Embryonic facial prominence (tissue), 1 donor: Measurements from ENCODE around the gene AKR7A3.
"Not testable (repeated sequence)": the region's sequence is repeated elsewhere in the genome, so short reads cannot be mapped to it uniquely, and the experiment has no call there.

ENCODE experiments used
- DNase-seq: peaks from one replicate; pipeline ENCODE4 v3.0.0-alpha.2; 2016; ENCODE audit errors: extremely low spot score

Gene AKR7A3

GRCh38 chr1:19289244-19289643 lies 674 bp upstream of the AKR7A3 start:
- no peak for DNase-seq

- no peak for DNase-seq
Observed at GRCh38 chr1:19287436-19288185, 959 bp downstream of the AKR7A3 start.

GRCh38 chr1:19285807-19286206 lies 2.8 kb downstream of the AKR7A3 start:
- not testable (repeated sequence) for DNase-seq

DNA sequence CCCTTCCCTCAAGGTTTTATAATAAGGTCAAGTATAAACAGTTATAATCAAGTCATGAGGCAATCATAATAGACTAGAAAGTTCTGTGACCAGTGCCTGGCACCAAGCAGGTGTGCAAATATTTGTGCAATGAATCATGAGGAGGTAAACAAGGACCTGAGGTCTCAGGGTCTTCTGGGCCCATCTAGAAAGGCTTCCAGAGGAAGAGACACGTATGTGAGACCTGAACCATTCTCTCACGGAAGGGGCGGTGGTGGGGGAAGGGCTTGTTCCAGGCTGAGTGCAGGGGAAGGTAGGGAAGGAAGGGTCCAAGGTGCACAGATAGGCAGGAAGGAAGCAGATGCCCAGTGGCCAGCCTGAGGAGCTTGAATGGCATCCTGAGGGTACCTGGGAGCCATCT lies 3.2 kb downstream of the AKR7A3 start:
- not testable (repeated sequence) for DNase-seq

DNA sequence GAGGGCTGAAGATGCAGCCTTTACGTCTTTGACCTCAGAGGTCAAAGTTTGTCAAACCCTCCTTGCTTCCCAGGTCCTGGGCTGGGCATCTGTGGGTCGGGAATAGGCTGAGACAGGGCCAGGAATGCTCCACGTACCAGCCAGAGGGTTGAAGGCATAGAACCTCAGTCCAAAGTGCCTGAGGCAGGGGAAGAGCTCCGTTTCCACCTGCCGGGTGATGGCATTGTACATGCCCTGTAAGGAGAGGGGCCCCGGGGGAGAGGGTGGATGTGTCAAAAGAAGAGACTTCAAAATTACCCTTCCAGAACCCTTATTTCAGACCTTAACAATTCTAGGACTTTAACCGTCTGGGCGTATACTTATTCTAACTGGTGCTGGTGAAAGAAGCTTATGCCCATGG lies 3.7 kb downstream of the AKR7A3 start:
- DNase-seq = no peak

- no peak for DNase-seq
Observed at GRCh38 chr1:19283891-19284290, 4.7 kb downstream of the AKR7A3 start.

- DNase-seq = no peak
Observed at GRCh38 chr1:19274636-19275035, 13.9 kb downstream of the AKR7A3 start.

DNA sequence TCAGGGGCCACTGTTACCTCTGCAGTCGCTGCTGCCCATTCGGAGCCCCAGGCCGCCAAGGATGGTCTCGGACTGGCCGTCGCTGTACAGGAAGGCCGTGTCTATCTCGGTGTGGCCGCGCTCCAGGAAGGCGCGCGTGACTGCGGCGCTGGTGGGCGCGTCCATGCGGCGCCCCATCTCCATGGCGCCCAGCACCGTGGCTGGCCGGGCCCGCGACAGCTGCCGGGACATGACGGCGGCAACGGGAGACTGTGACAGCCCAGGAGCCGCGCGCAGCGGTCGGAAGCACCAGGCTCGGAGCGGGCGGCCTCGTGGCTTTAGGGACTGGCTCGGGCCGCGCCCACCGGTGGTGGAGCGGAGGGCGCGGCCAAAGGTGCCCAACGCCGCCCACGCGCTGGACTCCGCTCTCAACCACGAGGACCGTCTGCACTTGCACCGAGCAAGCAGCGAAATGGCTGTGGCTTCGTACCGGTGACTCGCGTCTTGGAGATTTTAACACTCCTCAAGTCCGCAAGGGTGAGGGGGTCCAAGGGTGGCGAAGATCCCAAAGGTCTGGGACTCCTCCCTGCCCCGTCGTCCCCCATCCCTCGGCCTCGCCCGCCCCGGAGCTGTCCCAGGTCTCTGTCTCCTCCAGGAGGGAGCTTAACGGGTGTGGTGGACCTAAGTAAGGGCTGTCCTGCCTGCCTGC lies 14.6 kb downstream of the AKR7A3 start:
- DNase-seq = not testable (repeated sequence)

DNA sequence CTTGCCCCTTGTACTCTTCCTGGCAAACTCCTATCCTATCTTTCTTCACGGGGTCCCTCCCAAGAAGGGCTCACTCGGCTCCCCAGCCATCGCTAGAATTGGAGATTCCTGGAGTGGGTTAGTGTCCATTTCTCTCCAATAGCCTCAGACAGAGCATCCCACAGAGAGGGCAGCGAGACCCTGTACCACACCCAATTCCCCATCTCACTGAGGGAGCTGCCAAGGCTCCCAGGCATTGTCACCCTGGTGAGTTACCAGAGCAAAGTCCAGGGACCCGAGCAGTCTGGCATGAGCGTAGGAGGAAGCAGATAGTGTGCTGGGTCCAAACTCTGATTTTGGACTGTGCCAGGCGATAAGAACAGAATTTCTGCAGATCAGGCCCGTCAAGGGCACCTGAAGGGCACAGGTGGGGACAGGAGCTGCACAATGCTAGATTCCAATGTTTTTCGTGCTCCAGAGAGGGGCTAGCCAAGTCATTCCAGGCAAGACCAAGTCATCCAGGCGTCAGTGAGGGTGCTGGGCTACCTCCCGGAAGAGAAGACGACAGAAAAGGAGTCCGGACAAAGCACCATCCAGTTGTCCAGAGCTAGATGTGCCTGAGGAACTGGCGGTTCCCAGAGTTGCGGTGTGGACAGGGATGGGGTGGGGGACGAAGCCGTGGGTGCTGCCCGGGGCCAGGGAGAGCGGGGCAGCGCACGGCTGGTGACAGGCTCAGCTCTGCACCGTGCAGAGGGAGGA lies 15.3 kb downstream of the AKR7A3 start:
- no peak for DNase-seq

- no peak for DNase-seq
Observed at GRCh38 chr1:19272064-19272463, 16.5 kb downstream of the AKR7A3 start.

GRCh38 chr1:19270343-19270730 lies 18.2 kb downstream of the AKR7A3 start:
- DNase-seq = not testable (repeated sequence)

DNA sequence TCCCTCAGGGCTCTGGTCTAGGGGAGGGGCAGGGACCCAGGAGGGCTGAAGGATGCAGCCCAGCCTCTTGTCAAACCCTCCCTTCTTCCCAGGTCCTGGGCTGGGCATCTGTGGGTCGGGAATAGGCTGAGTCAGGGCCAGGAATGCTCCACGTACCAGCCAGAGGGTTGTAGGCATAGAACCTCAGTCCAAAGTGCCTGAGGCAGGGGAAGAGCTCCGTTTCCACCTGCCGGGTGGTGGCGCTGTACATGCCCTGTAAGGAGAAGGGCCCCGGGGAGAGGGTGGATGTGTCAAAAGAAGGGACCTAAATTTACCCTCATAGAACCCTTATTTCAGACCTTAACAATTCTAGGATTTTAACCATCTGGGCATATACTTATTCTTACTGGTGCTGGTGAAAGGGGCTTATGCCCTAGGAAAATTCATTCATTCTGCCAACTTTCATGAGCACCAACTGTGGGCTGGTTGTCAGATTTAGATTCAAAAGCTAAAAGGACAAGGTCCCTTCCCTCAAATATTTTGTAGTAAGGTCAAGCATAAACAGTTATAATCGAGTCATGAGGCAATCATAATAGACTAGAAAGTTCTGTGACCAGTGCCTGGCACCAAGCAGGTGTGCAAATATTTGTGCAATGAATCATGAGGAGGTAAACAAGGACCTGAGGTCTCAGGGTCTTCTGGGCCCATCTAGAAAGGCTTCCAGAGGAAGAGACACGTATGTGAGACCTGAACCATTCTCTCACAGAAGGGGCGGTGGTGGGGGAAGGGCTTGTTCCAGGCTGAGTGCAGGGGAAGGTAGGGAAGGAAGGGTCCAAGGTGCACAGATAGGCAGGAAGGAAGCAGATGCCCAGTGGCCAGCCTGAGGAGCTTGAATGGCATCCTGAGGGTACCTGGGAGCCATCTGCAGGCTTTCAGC lies 18.9 kb downstream of the AKR7A3 start:
- DNase-seq = not testable (repeated sequence)

GRCh38 chr1:19268445-19268844 lies 20.1 kb downstream of the AKR7A3 start:
- no peak for DNase-seq

DNA sequence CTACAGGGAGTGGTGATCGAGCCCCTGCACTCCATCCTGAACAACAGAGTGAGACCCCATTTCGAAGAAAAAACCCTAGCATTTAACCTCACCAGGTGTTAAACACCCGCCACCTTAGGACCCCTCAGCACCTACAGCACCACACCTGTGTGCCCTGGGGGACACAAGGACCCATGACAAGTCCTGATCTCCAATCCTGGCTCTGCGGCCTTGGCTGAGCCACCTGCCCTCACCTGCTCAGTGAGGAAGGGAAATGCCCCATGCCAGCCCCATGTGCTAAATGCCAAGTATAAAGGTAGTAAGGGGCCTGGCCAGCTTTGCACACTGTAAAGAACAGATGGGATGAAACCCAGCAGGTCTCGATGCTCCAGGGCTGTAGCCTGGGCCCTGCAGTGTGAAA lies 25.8 kb downstream of the AKR7A3 start:
- no peak for DNase-seq

DNA sequence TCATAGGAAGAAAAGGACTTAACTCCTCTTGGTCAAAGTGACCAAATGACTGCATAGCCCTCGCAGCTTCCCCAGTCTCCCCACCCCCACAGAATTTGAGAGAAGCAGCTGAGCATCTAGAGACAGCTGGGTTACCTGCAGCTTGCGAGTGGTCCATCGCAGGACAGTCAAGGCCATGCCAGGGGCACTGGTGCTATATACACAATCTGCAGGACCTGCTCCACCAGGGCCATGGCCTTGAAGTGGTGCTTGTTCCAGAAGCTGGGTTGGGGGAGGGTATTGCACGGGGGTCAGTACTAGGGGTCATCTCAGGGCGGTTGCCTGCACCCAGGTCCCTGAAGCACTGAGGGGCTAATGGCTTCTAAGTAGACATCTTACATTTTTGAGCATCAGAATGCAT lies 26.5 kb downstream of the AKR7A3 start:
- DNase-seq = no peak

DNA sequence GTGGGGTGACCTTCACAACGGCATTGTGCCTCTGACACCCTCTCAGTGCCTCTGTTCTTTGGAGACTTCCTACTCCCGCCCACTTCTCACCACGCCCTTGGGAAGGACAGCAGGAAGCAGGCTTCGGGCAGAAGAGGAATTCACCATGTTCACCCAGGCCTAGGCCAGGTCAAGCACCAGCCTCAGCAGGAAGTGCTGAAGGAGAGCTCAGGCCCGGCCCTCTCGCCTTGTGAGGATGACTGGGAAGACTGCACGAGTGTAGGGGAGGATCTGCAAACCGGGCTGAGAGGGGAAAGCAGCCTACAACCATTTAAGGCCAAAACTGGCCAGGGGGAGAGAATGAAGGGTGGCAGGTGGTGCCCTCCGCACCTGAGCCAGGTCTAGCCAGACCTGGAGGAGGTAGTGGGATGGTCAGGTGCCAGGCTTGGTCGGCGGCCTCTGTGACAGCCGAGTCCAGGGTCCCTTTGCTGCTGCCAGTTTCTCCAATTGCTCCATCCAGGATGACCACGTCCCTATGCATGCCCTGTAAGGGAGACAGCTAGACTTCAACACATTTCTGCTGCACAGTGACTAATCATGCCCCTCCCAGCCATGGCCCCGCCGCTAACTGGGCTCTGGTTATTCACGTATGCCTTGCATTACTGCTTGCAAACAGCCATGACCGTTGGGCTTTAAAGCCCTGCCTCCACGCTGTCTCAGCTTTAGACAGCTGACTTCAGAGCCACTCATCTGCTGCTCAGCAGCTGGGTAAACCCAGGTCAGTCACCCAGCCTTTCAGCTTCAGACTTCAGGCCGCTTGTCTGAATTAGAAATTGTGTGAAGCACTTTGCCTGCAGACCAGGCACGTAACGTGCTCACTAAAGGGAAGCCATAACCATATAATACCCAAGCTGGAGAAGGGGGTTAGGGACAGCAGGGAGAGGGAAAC lies 28.1 kb downstream of the AKR7A3 start:
- no peak for DNase-seq

DNA sequence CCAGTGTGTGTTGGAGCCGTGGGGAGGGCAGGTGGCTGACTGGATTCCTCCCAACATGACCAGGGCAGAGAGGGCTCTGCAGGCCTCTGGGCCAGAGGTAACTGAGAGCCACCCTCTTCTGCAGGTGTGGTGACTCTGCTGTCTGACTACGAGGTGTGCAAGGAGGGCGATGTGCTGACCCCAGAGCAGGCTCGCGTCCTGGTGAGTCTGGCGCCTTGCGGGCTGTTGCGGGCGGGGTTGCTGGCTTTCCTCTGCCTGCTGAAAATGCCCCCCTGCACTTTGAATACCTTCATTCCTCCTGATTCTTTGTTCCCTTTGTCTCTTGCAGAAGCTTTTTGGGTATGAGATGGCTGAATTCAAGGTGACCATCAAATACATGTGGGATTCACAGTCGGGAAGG lies 30.2 kb downstream of the AKR7A3 start:
- no peak for DNase-seq

DNA sequence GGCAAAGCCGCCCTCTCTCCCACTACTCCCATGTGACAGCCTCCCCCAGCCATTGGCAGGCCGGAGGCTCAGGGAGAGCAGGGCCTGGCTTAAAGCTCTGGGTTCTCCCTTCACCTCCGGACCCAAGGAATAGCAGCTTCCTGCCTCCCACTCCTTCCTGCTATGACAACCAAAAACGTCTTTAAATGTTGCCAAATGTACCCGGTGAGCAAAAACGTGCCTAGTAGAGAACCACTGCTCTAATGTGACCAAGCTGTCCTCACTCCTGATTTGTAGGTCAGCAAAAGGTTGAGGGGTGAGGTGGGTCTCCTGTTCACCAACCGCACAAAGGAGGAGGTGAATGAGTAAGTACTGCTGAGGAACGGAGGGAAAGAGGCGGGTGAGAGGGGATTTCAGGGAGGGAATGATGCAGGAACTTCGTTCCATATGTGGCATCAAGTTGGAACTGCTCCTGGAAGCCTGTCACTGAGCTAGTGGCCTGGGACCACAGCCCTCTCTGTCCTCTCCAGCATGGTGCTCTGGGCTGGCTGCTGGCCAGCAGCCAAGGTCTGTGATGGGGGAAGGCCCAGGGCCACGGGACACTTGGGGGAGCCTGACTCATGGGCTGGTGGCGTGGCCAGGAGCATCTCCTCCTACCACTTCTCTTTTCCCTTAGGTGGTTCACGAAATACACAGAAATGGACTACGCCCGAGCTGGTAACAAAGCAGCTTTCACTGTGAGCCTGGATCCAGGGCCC lies 31.2 kb downstream of the AKR7A3 start:
- no peak for DNase-seq

DNA sequence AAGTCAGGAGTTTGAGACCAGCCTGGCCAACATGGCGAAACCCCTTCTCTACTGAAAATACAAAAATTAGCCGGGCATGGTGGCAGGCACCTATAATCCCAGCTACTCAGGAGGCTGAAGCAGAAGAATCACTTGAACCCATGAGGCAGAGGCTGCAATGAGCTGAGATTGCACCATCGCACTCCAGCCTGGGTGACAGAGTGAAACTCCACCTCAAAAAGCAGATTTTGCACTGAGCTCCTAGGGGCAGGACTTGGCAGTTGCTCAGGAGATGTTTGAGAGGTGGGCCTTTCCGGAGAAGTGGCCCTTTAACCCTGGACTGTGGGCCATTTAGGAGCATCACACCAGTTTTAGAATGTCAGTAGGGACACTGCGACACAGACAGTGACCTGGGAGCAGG lies 32.3 kb downstream of the AKR7A3 start:
- not testable (repeated sequence) for DNase-seq

- no peak for DNase-seq
Observed at GRCh38 chr1:19255288-19255687, 33.3 kb downstream of the AKR7A3 start.
